Fibroblast of lung (primary cell): Measurements from ENCODE around the gene CD46. TPM values are rescaled to one million over a fixed set of nuclear protein-coding genes. Genes with fewer than 3 reads are reported as not detected.

Experiments used
- DNase-seq, 2 donors: peaks; one replicate each; pipeline versions ENCODE4 v3.0.0 to v3.0.0-alpha.2; 2010; ENCODE audit warnings: low read depth in 2 of 2
- H2AFZ ChIP-seq: 2 replicates; pipeline ENCODE4 v1.5.1; 2012; ENCODE audit warnings: low read length, control low read depth, inconsistent platforms
- H3K27ac ChIP-seq: 2 replicates; pipeline ENCODE4 v1.5.1; 2011; ENCODE audit warnings: low read length, control low read depth; ENCODE audit not compliant: insufficient read depth
- H3K27me3 ChIP-seq: 2 replicates; pipeline ENCODE4 v1.5.1; 2011; ENCODE audit warnings: mild to moderate bottlenecking, low read length; ENCODE audit not compliant: control insufficient read depth, insufficient read depth
- H3K36me3 ChIP-seq: 2 replicates; pipeline ENCODE4 v1.5.1; 2011; ENCODE audit warnings: low read length; ENCODE audit not compliant: control insufficient read depth, insufficient read depth
- H3K4me1 ChIP-seq: 2 replicates; pipeline ENCODE4 v1.5.1; 2011; ENCODE audit warnings: low read length; ENCODE audit not compliant: control insufficient read depth, insufficient read depth; ENCODE audit errors: extremely low read depth
- H3K4me2 ChIP-seq: 2 replicates; pipeline ENCODE4 v1.5.1; 2011; ENCODE audit warnings: low read length, control low read depth; ENCODE audit not compliant: insufficient read depth; ENCODE audit errors: extremely low read depth
- H3K4me3 ChIP-seq, 4 experiments: fragments of 200-600 bp in 1 of 4; sonication (generic) in 1 of 4; replicated peaks in 1 of 4; 2 replicates each; pipeline ENCODE4 v1.5.1; 2011 to 2016; ENCODE audit warnings: low read length in 4 of 4, low read depth in 3 of 4, mild to moderate bottlenecking in 3 of 4, control low read depth in 2 of 4, inconsistent platforms in 1 of 4, mixed read lengths in 1 of 4; ENCODE audit not compliant: insufficient read depth in 1 of 4; ENCODE audit errors: control extremely low read depth in 1 of 4
- H3K79me2 ChIP-seq: 2 replicates; pipeline ENCODE4 v1.5.1; 2012; ENCODE audit warnings: mild to moderate bottlenecking, low read length, inconsistent platforms; ENCODE audit not compliant: control insufficient read depth, insufficient read depth
- H3K9ac ChIP-seq: 2 replicates; pipeline ENCODE4 v1.5.1; 2011; ENCODE audit warnings: mild to moderate bottlenecking, low read length, control low read depth; ENCODE audit not compliant: insufficient read depth
- H3K9me3 ChIP-seq: 2 replicates; pipeline ENCODE4 v1.5.1; 2012; ENCODE audit warnings: low read depth, low read length; ENCODE audit not compliant: control insufficient read depth, insufficient read depth
- H4K20me1 ChIP-seq: 2 replicates; pipeline ENCODE4 v1.5.1; 2011; ENCODE audit warnings: low read length; ENCODE audit not compliant: control insufficient read depth, insufficient read depth; ENCODE audit errors: extremely low read depth
- EZH2 ChIP-seq: IDR thresholded peaks from 2 replicates; pipeline ENCODE4 v1.5.1; 2012; ENCODE audit warnings: low read length, control low read depth, mild to moderate bottlenecking; ENCODE audit errors: missing control alignments
- polyA plus RNA-seq, 2 donors: library from polyadenylated mRNA; depleted of rRNA in 1 of 2; stranded (reverse) in 1 of 2; unstranded in 1 of 2; fragments of >200 nt; gene quantifications; 2 replicates each; pipeline ENCODE4 v1.2.1, GENCODE V29; 2011 to 2012; ENCODE audit warnings: missing spikeins in 1 of 2
- total RNA-seq: library from RNA; depleted of rRNA; stranded (reverse); fragments of >200 nt; gene quantifications from 2 replicates; pipeline ENCODE4 v1.2.1, GENCODE V29; 2014
- TF ChIP-seq, protein P1 (sequence below), 2 donors: IDR thresholded peaks in 1 of 2; conservative IDR thresholded peaks in 1 of 2; 1 replicate in 1 of 2; 2 replicates in 1 of 2; pipeline ENCODE4 v1.5.1; 2011 to 2012; ENCODE audit warnings: low read length in 2 of 2, control low read depth in 1 of 2, inconsistent platforms in 1 of 2, low read depth in 1 of 2, mild to moderate bottlenecking in 1 of 2

CD46 gene
- total and polyA plus RNA-seq, 2 donors (not counting 1 experiment from before 2014, with no cell fraction given) = 198 to 294 TPM

DNA sequence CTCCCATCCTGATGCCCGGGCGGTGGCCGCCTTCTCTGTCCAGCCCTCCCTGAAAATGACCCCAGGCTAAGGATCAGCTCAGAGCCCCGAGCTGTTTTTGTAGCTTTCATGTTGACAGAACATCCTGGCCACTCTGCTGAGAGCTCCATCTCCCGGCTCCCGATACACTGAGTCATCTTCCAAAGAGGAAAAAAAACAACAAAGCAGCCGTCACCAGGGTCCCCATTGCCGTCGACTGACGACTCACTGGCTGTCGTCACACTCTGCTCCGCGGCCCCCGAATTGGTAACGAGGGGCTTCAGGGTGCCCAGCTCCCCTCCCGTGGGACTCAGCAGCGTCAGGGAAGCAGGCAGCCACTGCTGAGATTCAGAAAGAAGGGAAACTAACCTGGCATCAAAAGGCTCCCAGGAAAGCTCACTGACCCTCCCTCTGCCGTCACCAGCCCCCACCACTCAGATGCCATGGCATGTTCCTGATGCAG lies 67.2 kb downstream of the CD46 start:
- Histone ChIP-seq H3K4me3 (peak overlapping the region in 3 of 4 experiments; percentile 2 to 97 (median 6)), H4K20me1 (no peaks in the 10 kb centered on the region), H2AFZ (no peak overlapping the region), H3K79me2 (peaks cover 36% of the 10 kb centered on the region), H3K9me3 (no peaks in the 10 kb centered on the region), H3K36me3 (peaks cover 17% of the 10 kb centered on the region), H3K4me2 (peak overlapping the region; percentile 69), H3K27me3 (no peaks in the 10 kb centered on the region), H3K27ac (peak overlapping the region; percentile 55), H3K9ac (peak overlapping the region; percentile 32), H3K4me1 (peaks cover 37% of the 10 kb centered on the region)
- TF ChIP-seq, protein P1, sequence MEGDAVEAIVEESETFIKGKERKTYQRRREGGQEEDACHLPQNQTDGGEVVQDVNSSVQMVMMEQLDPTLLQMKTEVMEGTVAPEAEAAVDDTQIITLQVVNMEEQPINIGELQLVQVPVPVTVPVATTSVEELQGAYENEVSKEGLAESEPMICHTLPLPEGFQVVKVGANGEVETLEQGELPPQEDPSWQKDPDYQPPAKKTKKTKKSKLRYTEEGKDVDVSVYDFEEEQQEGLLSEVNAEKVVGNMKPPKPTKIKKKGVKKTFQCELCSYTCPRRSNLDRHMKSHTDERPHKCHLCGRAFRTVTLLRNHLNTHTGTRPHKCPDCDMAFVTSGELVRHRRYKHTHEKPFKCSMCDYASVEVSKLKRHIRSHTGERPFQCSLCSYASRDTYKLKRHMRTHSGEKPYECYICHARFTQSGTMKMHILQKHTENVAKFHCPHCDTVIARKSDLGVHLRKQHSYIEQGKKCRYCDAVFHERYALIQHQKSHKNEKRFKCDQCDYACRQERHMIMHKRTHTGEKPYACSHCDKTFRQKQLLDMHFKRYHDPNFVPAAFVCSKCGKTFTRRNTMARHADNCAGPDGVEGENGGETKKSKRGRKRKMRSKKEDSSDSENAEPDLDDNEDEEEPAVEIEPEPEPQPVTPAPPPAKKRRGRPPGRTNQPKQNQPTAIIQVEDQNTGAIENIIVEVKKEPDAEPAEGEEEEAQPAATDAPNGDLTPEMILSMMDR (conservative IDR thresholded peaks at IDR 0.05 in 1 of 2, IDR thresholded peaks at IDR 0.05 in 1 of 2; ENCODE audit: low read depth in 1 of 2, low read length in 2 of 2) = no peak
- TF ChIP-seq EZH2 = no peak
- peak; percentile 47 to 63 for DNase-seq

DNA sequence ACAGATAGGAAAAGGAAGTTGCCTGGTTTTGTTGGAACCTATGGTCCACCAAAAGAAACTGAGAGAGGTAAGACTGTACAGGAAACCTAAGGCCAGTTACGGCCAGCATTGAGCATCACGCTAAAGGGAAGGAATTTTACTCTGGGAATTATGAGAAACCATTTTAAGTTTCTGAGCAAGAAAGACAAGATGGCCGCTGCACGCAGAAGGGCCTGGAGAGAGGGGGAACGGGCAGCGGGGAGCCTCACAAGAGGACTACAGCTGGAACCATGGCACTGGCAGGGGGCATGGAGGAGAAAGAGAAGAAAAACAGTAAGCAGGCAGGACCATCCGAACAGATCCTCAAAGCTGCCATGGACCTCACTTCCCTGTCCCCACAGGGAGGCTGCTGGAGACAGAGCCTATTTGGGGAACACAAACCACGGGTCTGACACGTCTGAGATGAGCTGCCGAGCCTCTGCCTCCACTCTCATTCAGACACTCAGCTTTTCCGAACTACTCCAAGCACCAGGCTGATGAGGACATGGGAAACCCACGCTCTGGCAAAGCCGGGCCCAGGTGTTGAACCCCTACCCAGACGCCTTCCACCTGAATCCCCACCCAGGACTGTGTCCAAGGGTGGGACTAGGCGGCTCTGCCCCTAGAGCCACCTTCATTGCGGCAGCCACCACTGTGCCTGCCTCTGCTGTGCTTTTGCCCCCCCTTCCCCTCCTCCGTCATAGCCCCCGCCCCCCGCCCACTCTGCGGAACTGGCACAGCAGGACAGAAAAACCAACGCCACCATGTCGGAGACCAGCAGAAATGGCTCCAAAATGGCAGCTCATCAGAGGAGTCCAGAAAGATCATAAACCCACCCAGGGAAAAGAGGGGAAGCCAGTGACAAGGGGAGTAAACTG lies 69.0 kb downstream of the CD46 start:
- H3K4me3 ChIP-seq = peak overlapping the region in 2 of 4 experiments; percentile 3 to 97
- no peak overlapping the region for H3K9ac ChIP-seq
- no peak for DNase-seq
- H3K4me2 ChIP-seq = no peak overlapping the region
- H3K4me1 ChIP-seq = peaks cover 48% of the 10 kb centered on the region
- H4K20me1 ChIP-seq = no peaks in the 10 kb centered on the region
- no peaks in the 10 kb centered on the region for H3K9me3 ChIP-seq
- TF ChIP-seq, protein P1 (conservative IDR thresholded peaks at IDR 0.05 in 1 of 2, IDR thresholded peaks at IDR 0.05 in 1 of 2; ENCODE audit: low read depth in 1 of 2, low read length in 2 of 2) = no peak
- no peak for TF ChIP-seq EZH2
- H3K36me3 ChIP-seq = peaks cover 6% of the 10 kb centered on the region
- H2AFZ ChIP-seq = no peak overlapping the region
- H3K79me2 ChIP-seq = peaks cover 43% of the 10 kb centered on the region
- no peak overlapping the region for H3K27ac ChIP-seq
- H3K27me3 ChIP-seq = no peaks in the 10 kb centered on the region

DNA sequence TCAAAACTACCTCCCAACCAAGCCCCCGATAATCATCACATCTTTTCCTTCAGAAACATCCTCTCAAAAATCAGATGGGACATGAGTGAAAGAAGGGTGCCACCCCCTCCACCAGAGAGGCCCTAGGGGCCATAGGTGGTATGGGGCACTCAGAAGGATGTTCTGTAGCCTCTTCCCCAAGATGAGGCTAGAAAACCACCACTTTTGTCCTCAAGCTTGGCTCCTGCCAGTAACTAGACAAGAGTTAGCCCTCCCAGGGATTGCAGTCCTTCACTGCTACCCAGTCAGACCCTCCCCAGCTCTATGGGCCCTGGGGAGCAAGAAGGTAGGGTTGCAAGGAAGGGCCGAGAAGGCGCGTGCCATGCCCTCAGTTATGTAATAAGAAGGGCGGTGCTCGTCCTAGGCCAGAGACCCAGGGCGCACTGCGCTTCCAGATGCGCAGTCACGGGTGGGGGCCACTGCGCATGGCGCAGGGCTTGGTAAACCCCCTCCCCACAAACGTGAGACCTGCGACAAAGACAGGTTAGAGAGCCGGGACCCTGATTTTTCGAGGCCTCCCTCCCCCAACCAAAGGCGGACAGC lies 69.7 kb downstream of the CD46 start:
- no peak overlapping the region for H2AFZ ChIP-seq
- no peak overlapping the region for H3K9ac ChIP-seq
- TF ChIP-seq, protein P1 (conservative IDR thresholded peaks at IDR 0.05 in 1 of 2, IDR thresholded peaks at IDR 0.05 in 1 of 2; ENCODE audit: low read depth in 1 of 2, low read length in 2 of 2) = no peak
- TF ChIP-seq EZH2 = no peak
- peaks cover 43% of the 10 kb centered on the region for H3K79me2 ChIP-seq
- peaks cover 43% of the 10 kb centered on the region for H3K4me1 ChIP-seq
- H3K4me2 ChIP-seq = no peak overlapping the region
- no peak overlapping the region for H3K27ac ChIP-seq
- peak overlapping the region in 1 of 4 experiments; percentile 97 for H3K4me3 ChIP-seq
- H3K27me3 ChIP-seq = no peaks in the 10 kb centered on the region
- no peaks in the 10 kb centered on the region for H4K20me1 ChIP-seq
- DNase-seq = no peak
- H3K9me3 ChIP-seq = no peaks in the 10 kb centered on the region
- peaks cover 2% of the 10 kb centered on the region for H3K36me3 ChIP-seq
